Type B pancreatic cell (in vitro differentiated cells): Measurements from ENCODE around the gene CDH12. TPM values are rescaled to one million over a fixed set of nuclear protein-coding genes. Genes with fewer than 3 reads are reported as not detected.

Source experiments
- DNase-seq: peaks from one replicate; pipeline ENCODE4 v3.0.0; 2021; ENCODE audit warnings: mixed read lengths; ENCODE audit not compliant: unreplicated experiment; ENCODE audit errors: extremely low spot score
- H3K27ac Mint-ChIP-seq: 2 replicates; pipeline ENCODE4 v1.8.0; 2021; ENCODE audit warnings: mild to moderate bottlenecking, mixed read lengths
- H3K27me3 Mint-ChIP-seq: 2 replicates; pipeline ENCODE4 v1.8.0; 2021; ENCODE audit warnings: mixed read lengths
- H3K36me3 Mint-ChIP-seq: 2 replicates; pipeline ENCODE4 v1.8.0; 2021; ENCODE audit warnings: mixed read lengths
- H3K4me1 Mint-ChIP-seq: one replicate; pipeline ENCODE4 v1.8.0; 2021; ENCODE audit warnings: mixed read lengths; ENCODE audit not compliant: unreplicated experiment
- H3K4me3 Mint-ChIP-seq: 2 replicates; pipeline ENCODE4 v1.8.0; 2021; ENCODE audit warnings: mild to moderate bottlenecking, mixed read lengths
- H3K9me3 Mint-ChIP-seq: 2 replicates; pipeline ENCODE4 v1.8.0; 2021; ENCODE audit warnings: mixed read lengths
- CTCF ChIP-seq: fragments of 200-600 bp; sonication (generic); conservative IDR thresholded peaks from 2 replicates; pipeline ENCODE4 v1.5.0; 2021; ENCODE audit warnings: antibody characterized with exemption, mild to moderate bottlenecking
- total RNA-seq: library from RNA; stranded (reverse); gene quantifications from 2 replicates; pipeline ENCODE4 v1.2.1, GENCODE V29; 2021; ENCODE audit warnings: low replicate concordance

CDH12 gene
- total RNA-seq, 1 donor from 2014 or later, result 10.2 TPM

DNA sequence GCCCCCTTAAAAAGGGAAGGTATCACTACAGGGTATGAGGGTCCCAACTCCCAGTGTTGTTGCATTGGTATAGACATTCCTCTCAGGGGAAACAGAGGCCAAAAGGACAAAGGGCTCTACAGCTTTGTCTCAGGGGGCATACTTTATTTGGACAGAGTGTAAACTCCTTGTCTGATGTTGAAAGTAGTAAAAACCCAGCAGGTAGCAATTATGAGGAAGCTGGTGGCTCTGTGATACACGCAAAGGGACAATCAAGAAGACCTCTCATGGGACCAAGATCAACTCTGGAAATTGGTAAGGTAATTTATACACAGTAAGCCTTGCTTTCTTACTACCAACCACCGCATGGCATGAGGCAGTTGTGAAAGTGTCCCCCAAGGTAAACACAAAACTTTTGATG is 764.6 kb downstream of the CDH12 start:
- no peak for DNase-seq
- no peak overlapping the region for H3K4me3 Mint-ChIP-seq
- H3K36me3 Mint-ChIP-seq, result no peaks in the 10 kb centered on the region
- no peaks in the 10 kb centered on the region for H3K27me3 Mint-ChIP-seq
- H3K27ac Mint-ChIP-seq, result no peak overlapping the region
- no peak for TF ChIP-seq CTCF
- H3K9me3 Mint-ChIP-seq, result no peaks in the 10 kb centered on the region
- peaks cover 5% of the 10 kb centered on the region for H3K4me1 Mint-ChIP-seq

GRCh38 chr5:22079566-22079965 is 773.6 kb downstream of the CDH12 start:
- no peak for TF ChIP-seq CTCF
- H3K27me3 Mint-ChIP-seq, result no peaks in the 10 kb centered on the region
- H3K4me3 Mint-ChIP-seq, result no peak overlapping the region
- H3K27ac Mint-ChIP-seq, result no peak overlapping the region
- no peaks in the 10 kb centered on the region for H3K36me3 Mint-ChIP-seq
- DNase-seq, result no peak
- no peaks in the 10 kb centered on the region for H3K4me1 Mint-ChIP-seq
- H3K9me3 Mint-ChIP-seq, result no peaks in the 10 kb centered on the region

GRCh38 chr5:22079002-22079401 is 774.1 kb downstream of the CDH12 start:
- Mint-ChIP-seq H3K9me3 (peaks cover 3% of the 10 kb centered on the region), H3K4me1 (no peaks in the 10 kb centered on the region)
- TF ChIP-seq CTCF, result no peak

GRCh38 chr5:22076586-22076985 is 776.6 kb downstream of the CDH12 start:
- no peak overlapping the region for H3K4me3 Mint-ChIP-seq

More at GRCh38 chr5:22079002-22079401, 774.1 kb downstream of the CDH12 start:
- no peak overlapping the region for H3K27ac Mint-ChIP-seq
- no peak overlapping the region for H3K4me3 Mint-ChIP-seq
- no peaks in the 10 kb centered on the region for H3K36me3 Mint-ChIP-seq
- peaks cover 3% of the 10 kb centered on the region for H3K27me3 Mint-ChIP-seq
- DNase-seq, result no peak

DNA sequence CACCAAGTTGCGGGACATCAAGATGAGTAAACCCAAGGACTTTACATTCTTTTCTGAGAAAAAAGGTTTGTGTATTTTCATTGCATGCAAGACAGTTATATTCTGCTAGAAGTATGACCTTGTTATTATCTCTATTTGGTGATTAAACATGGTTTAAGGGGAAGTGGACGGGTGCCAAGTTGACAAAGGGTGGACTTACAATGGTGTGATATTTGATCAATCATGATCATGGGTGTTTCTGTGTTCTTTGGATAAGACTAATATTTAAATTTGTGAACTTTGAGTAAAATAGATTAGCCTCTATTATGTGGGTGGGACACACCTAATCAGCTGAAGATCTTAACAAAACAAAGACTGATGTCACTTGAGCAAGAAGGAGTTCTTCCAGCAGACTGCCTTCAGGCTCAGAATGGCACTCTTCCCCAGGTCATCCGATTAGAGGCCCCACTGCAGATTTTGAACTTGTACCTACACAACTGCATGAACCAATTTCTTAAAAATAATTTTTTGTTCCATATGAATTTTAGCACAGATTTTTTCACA is 782.9 kb downstream of the CDH12 start:
- no peak overlapping the region for H3K4me3 Mint-ChIP-seq
- H3K27me3 Mint-ChIP-seq, result peaks cover 6% of the 10 kb centered on the region
- no peak for DNase-seq
- peaks cover 12% of the 10 kb centered on the region for H3K9me3 Mint-ChIP-seq
- peaks cover 13% of the 10 kb centered on the region for H3K4me1 Mint-ChIP-seq
- H3K27ac Mint-ChIP-seq, result no peak overlapping the region
- no peak for TF ChIP-seq CTCF
- H3K36me3 Mint-ChIP-seq, result no peaks in the 10 kb centered on the region

More at GRCh38 chr5:22076586-22076985, 776.6 kb downstream of the CDH12 start:
- Mint-ChIP-seq H3K27ac (no peak overlapping the region), H3K9me3 (peaks cover 6% of the 10 kb centered on the region), H3K36me3 (no peaks in the 10 kb centered on the region), H3K4me1 (no peaks in the 10 kb centered on the region), H3K27me3 (peaks cover 3% of the 10 kb centered on the region)
- TF ChIP-seq CTCF, result no peak
- no peak for DNase-seq

DNA sequence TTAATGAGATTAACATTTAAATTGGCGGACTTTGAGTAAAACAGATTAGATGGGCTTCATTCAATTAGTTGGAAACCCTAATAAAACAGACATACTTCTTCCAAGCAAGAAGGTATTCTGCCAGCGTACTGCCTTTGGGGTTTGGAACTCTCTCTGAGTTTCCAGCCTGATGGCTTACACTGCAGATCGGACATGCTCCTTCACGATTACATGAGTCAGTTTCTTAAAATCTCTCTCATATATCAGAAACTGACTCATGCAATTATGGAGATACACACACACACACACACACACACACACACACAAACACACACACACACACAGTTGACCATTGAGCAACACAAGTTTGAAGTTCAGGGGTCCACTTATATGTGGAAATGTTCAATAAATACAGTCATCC is 789.4 kb downstream of the CDH12 start:
- DNase-seq, result no peak
- TF ChIP-seq CTCF, result no peak
- Mint-ChIP-seq H3K27me3 (peaks cover 10% of the 10 kb centered on the region), H3K36me3 (no peaks in the 10 kb centered on the region), H3K27ac (no peak overlapping the region), H3K9me3 (peaks cover 6% of the 10 kb centered on the region), H3K4me3 (no peak overlapping the region), H3K4me1 (no peaks in the 10 kb centered on the region)
